Mesenchymal stem cell (in vitro differentiated cells and primary cell): Measurements from ENCODE around the gene MYO1D.

Source experiments
- DNase-seq: peaks from one replicate; pipeline ENCODE4 v3.0.0-alpha.2; 2013
- H2AFZ ChIP-seq: one replicate; pipeline ENCODE4 v1.6.1; 2013; ENCODE audit warnings: low read depth, mild to moderate bottlenecking, control low read depth, inconsistent platforms, low read length, moderate library complexity
- H2AK5ac ChIP-seq: 2 replicates; pipeline ENCODE4 v1.6.1; 2013; ENCODE audit warnings: low read length, moderate library complexity, mild to moderate bottlenecking, inconsistent platforms; ENCODE audit not compliant: severe bottlenecking
- H2BK120ac ChIP-seq: one replicate; pipeline ENCODE4 v1.6.1; 2013; ENCODE audit warnings: low read depth, mild to moderate bottlenecking, inconsistent platforms, low read length, moderate library complexity
- H2BK12ac ChIP-seq, 2 experiments: one replicate each; pipeline ENCODE4 v1.6.1; 2013; ENCODE audit warnings: inconsistent platforms in 2 of 2, low read length in 2 of 2, mild to moderate bottlenecking in 2 of 2, moderate library complexity in 2 of 2, control low read depth in 1 of 2
- H2BK15ac ChIP-seq: one replicate; pipeline ENCODE4 v1.6.1; 2013; ENCODE audit warnings: mild to moderate bottlenecking, low read depth, inconsistent platforms; ENCODE audit not compliant: poor library complexity, severe bottlenecking
- H2BK5ac ChIP-seq: 2 replicates; pipeline ENCODE4 v1.6.1; 2013; ENCODE audit warnings: low read depth, mild to moderate bottlenecking, low read length, control low read depth, inconsistent platforms; ENCODE audit not compliant: poor library complexity, severe bottlenecking
- H3K14ac ChIP-seq, 2 experiments: one replicate each; pipeline ENCODE4 v1.6.1; 2013; ENCODE audit warnings: inconsistent platforms in 2 of 2, low read length in 2 of 2, control low read depth in 1 of 2, mild to moderate bottlenecking in 1 of 2, moderate library complexity in 1 of 2
- H3K18ac ChIP-seq, 2 experiments: one replicate each; pipeline ENCODE4 v1.6.1; 2013; ENCODE audit warnings: inconsistent platforms in 2 of 2, low read length in 2 of 2, control low read depth in 1 of 2, low read depth in 1 of 2, mild to moderate bottlenecking in 1 of 2
- H3K23ac ChIP-seq, 2 experiments: one replicate each; pipeline ENCODE4 v1.6.1; 2013; ENCODE audit warnings: inconsistent platforms in 2 of 2, low read length in 2 of 2, mild to moderate bottlenecking in 2 of 2, moderate library complexity in 2 of 2, control low read depth in 1 of 2
- H3K27ac ChIP-seq: 2 replicates; pipeline ENCODE4 v1.5.1; 2013; ENCODE audit warnings: mild to moderate bottlenecking, moderate library complexity, low read length, control low read depth, inconsistent platforms; ENCODE audit not compliant: poor library complexity, severe bottlenecking
- H3K27me3 ChIP-seq, 2 experiments: 2 replicates each; pipeline versions ENCODE4 v1.6.1 to v1.7.0; 2013; ENCODE audit warnings: low read length in 2 of 2, mild to moderate bottlenecking in 2 of 2, moderate library complexity in 2 of 2, control low read depth in 1 of 2, inconsistent platforms in 1 of 2; ENCODE audit not compliant: control insufficient read depth in 1 of 2, insufficient read depth in 1 of 2
- H3K36me3 ChIP-seq, 2 experiments: 2 replicates each; pipeline versions ENCODE4 v1.6.1 to v1.7.0; 2013; ENCODE audit warnings: low read length in 2 of 2, control low read depth in 1 of 2, inconsistent platforms in 1 of 2, low read depth in 1 of 2, mild to moderate bottlenecking in 1 of 2; ENCODE audit not compliant: insufficient read depth in 2 of 2, control insufficient read depth in 1 of 2
- H3K4ac ChIP-seq, 2 experiments: one replicate each; pipeline ENCODE4 v1.6.1; 2013; ENCODE audit warnings: inconsistent platforms in 2 of 2, low read length in 2 of 2, mild to moderate bottlenecking in 2 of 2, moderate library complexity in 2 of 2, control low read depth in 1 of 2, low read depth in 1 of 2
- H3K4me1 ChIP-seq: 2 replicates; pipeline ENCODE4 v1.6.1; 2013; ENCODE audit warnings: low read depth, low read length, control low read depth; ENCODE audit not compliant: control insufficient read depth, insufficient read depth
- H3K4me2 ChIP-seq: 2 replicates; pipeline ENCODE4 v1.6.1; 2013; ENCODE audit warnings: low read length, mild to moderate bottlenecking, inconsistent platforms; ENCODE audit not compliant: poor library complexity, severe bottlenecking
- H3K4me3 ChIP-seq, 2 experiments: 2 replicates each; pipeline versions ENCODE4 v1.5.1 to v1.7.0; 2013; ENCODE audit warnings: low read length in 2 of 2, mild to moderate bottlenecking in 2 of 2, control low read depth in 1 of 2, low read depth in 1 of 2; ENCODE audit not compliant: insufficient read depth in 1 of 2
- H3K79me1 ChIP-seq: replicated peaks from 2 replicates; pipeline ENCODE4 v1.6.1; 2013; ENCODE audit warnings: mild to moderate bottlenecking, control low read depth, low read length, inconsistent platforms; ENCODE audit not compliant: poor library complexity, severe bottlenecking
- H3K9ac ChIP-seq: 2 replicates; pipeline ENCODE4 v1.7.0; 2013; ENCODE audit warnings: mild to moderate bottlenecking, low read length, moderate library complexity
- H3K9me3 ChIP-seq: 2 replicates; pipeline ENCODE4 v1.7.0; 2013; ENCODE audit warnings: mild to moderate bottlenecking, low read length; ENCODE audit not compliant: control insufficient read depth
- H4K8ac ChIP-seq: one replicate; pipeline ENCODE4 v1.6.1; 2013; ENCODE audit warnings: inconsistent platforms, mild to moderate bottlenecking, low read length, moderate library complexity
- H4K91ac ChIP-seq: one replicate; pipeline ENCODE4 v1.6.1; 2013; ENCODE audit warnings: mild to moderate bottlenecking, low read length, inconsistent platforms
- WGBS: methylation state at CpG from one replicate; pipeline ENCODE4 v1.1.7; 2013; ENCODE audit warnings: mixed read lengths; 5-methylcytosine and 5-hydroxymethylcytosine counted together

Gene MYO1D

GRCh38 chr17:32609884-32610650 is 266.9 kb downstream of the MYO1D start:
- no peak for DNase-seq

GRCh38 chr17:32609085-32609484 is 267.8 kb downstream of the MYO1D start:
- H3K18ac ChIP-seq, result no peak overlapping the region
- no peak overlapping the region for H2BK120ac ChIP-seq
- H3K27ac ChIP-seq, result no peak overlapping the region
- peaks cover 0 to 14% of the 10 kb centered on the region in 2 experiments for H3K36me3 ChIP-seq
- H2BK5ac ChIP-seq, result no peak overlapping the region
- no peak overlapping the region for H3K14ac ChIP-seq
- no peak overlapping the region for H4K91ac ChIP-seq
- no peaks in the 10 kb centered on the region for H3K4me1 ChIP-seq
- H3K27me3 ChIP-seq, result no peaks in the 10 kb centered on the region
- H3K9ac ChIP-seq, result no peak overlapping the region
- H3K9me3 ChIP-seq, result no peaks in the 10 kb centered on the region
- H2BK12ac ChIP-seq, result no peak overlapping the region
- no peak overlapping the region for H3K4me3 ChIP-seq
- H3K4ac ChIP-seq, result no peak overlapping the region
- H3K23ac ChIP-seq, result no peak overlapping the region
- H3K4me2 ChIP-seq, result no peak overlapping the region
- no peak overlapping the region for H2AFZ ChIP-seq
- DNase-seq, result no peak
- WGBS, result 96% methylated on average over 6 of the region's 7 CpGs
- H2BK15ac ChIP-seq, result no peak overlapping the region
- no peak overlapping the region for H2AK5ac ChIP-seq
- no peaks in the 10 kb centered on the region for H3K79me1 ChIP-seq
- no peak overlapping the region for H4K8ac ChIP-seq

More at GRCh38 chr17:32609884-32610650, 266.9 kb downstream of the MYO1D start:
- H2BK15ac ChIP-seq, result no peak overlapping the region
- no peak overlapping the region for H2AK5ac ChIP-seq
- H3K4me1 ChIP-seq, result no peaks in the 10 kb centered on the region
- no peak overlapping the region for H3K23ac ChIP-seq
- no peak overlapping the region for H3K14ac ChIP-seq
- no peak overlapping the region for H3K18ac ChIP-seq
- no peak overlapping the region for H2BK120ac ChIP-seq
- H2BK12ac ChIP-seq, result no peak overlapping the region
- H2BK5ac ChIP-seq, result no peak overlapping the region
- WGBS, result 87% methylated on average over 3 of the region's 7 CpGs
- no peak overlapping the region for H3K4ac ChIP-seq
- no peak overlapping the region for H3K9ac ChIP-seq
- H3K79me1 ChIP-seq, result no peaks in the 10 kb centered on the region
- no peak overlapping the region for H2AFZ ChIP-seq
- no peak overlapping the region for H3K4me3 ChIP-seq
- peaks cover 0 to 9% of the 10 kb centered on the region in 2 experiments for H3K36me3 ChIP-seq
- H3K27me3 ChIP-seq, result peaks cover 0 to 4% of the 10 kb centered on the region in 2 experiments
- H3K9me3 ChIP-seq, result no peaks in the 10 kb centered on the region
- H3K27ac ChIP-seq, result no peak overlapping the region
- H4K91ac ChIP-seq, result no peak overlapping the region
- H3K4me2 ChIP-seq, result no peak overlapping the region
- no peak overlapping the region for H4K8ac ChIP-seq

GRCh38 chr17:32608267-32608666 is 268.7 kb downstream of the MYO1D start:
- H3K18ac ChIP-seq, result no peak overlapping the region
- H2BK12ac ChIP-seq, result no peak overlapping the region
- no peak overlapping the region for H2AK5ac ChIP-seq
- no peak overlapping the region for H3K4me3 ChIP-seq
- H3K4ac ChIP-seq, result no peak overlapping the region
- no peaks in the 10 kb centered on the region for H3K9me3 ChIP-seq
- H3K27me3 ChIP-seq, result no peaks in the 10 kb centered on the region
- no peak overlapping the region for H2AFZ ChIP-seq
- no peaks in the 10 kb centered on the region for H3K4me1 ChIP-seq
- no peak overlapping the region for H2BK15ac ChIP-seq
- H3K9ac ChIP-seq, result no peak overlapping the region
- DNase-seq, result no peak
- no peaks in the 10 kb centered on the region for H3K79me1 ChIP-seq
- no peak overlapping the region for H2BK5ac ChIP-seq
- H3K36me3 ChIP-seq, result peaks cover 0 to 17% of the 10 kb centered on the region in 2 experiments
- no peak overlapping the region for H3K4me2 ChIP-seq
- no peak overlapping the region for H4K8ac ChIP-seq
- H3K14ac ChIP-seq, result no peak overlapping the region
- no peak overlapping the region for H3K23ac ChIP-seq
- no peak overlapping the region for H3K27ac ChIP-seq
- no peak overlapping the region for H2BK120ac ChIP-seq
- no peak overlapping the region for H4K91ac ChIP-seq

- no peak overlapping the region for H3K4me2 ChIP-seq
- H2BK5ac ChIP-seq, result no peak overlapping the region
- no peak overlapping the region for H2AFZ ChIP-seq
- H3K18ac ChIP-seq, result no peak overlapping the region
- H3K4me3 ChIP-seq, result no peak overlapping the region
- H3K9me3 ChIP-seq, result peaks cover 5% of the 10 kb centered on the region
- H3K14ac ChIP-seq, result no peak overlapping the region
- no peak overlapping the region for H3K9ac ChIP-seq
- H2BK120ac ChIP-seq, result no peak overlapping the region
- no peak overlapping the region for H2AK5ac ChIP-seq
- no peak overlapping the region for H2BK15ac ChIP-seq
- no peaks in the 10 kb centered on the region for H3K27me3 ChIP-seq
- H4K91ac ChIP-seq, result no peak overlapping the region
- no peak overlapping the region for H2BK12ac ChIP-seq
- H3K4me1 ChIP-seq, result no peaks in the 10 kb centered on the region
- 77% methylated on average over 4 of the region's 4 CpGs for WGBS
- no peak overlapping the region for H3K27ac ChIP-seq
- no peak for DNase-seq
- H3K23ac ChIP-seq, result no peak overlapping the region
- no peaks in the 10 kb centered on the region for H3K79me1 ChIP-seq
- peaks cover 0 to 40% of the 10 kb centered on the region in 2 experiments for H3K36me3 ChIP-seq
- H3K4ac ChIP-seq, result no peak overlapping the region
- H4K8ac ChIP-seq, result no peak overlapping the region
Measured at GRCh38 chr17:32604966-32605365, 272.0 kb downstream of the MYO1D start.
